IMR-90 (cell line): ENCODE data around the gene TRIM38. TPM values are rescaled to one million over a fixed set of nuclear protein-coding genes. Genes with fewer than 3 reads are reported as not detected.

Source experiments
- ATAC-seq: fragments of 200-7000 bp; cut with Tn5 transposase; 2 replicates; pipeline ENCODE4 v1.9.1; 2020; ENCODE audit warnings: low read depth, mild to moderate bottlenecking, moderate library complexity
- BruUV-seq: library from RNA; stranded (reverse); fragments of 400-500 nt; replicated peaks from 2 replicates; lab custom pipeline; 2021; lab: Mats Ljungman, UMichigan
- CTCF ChIA-PET: fragments of 300-600 bp; formaldehyde crosslinking; extraction: SDS; loops from one replicate; lab custom pipeline; 2021; ENCODE audit warnings: antibody characterized with exemption; lab: Yijun Ruan, JAX
- POLR2A ChIA-PET: fragments of 300-600 bp; sonication (Branson Sonifier 250); formaldehyde crosslinking; loops from one replicate; lab custom pipeline; 2022; ENCODE audit warnings: antibody characterized with exemption; ENCODE audit not compliant: unreplicated experiment; lab: Charles Lee
- DNase-seq: peaks from one replicate; pipeline ENCODE4 v3.0.0; 2013
- H2AFZ ChIP-seq: replicated peaks from 2 replicates; pipeline ENCODE3; 2013; ENCODE audit warnings: low read length, mild to moderate bottlenecking; ENCODE audit not compliant: poor library complexity
- H2AK5ac ChIP-seq: 2 replicates; pipeline ENCODE4 v1.6.1; 2013; ENCODE audit warnings: low read depth, low read length, inconsistent platforms
- H2AK9ac ChIP-seq: replicated peaks from 2 replicates; pipeline ENCODE3; 2013; ENCODE audit warnings: mild to moderate bottlenecking, low read depth, low read length, moderate library complexity; ENCODE audit not compliant: poor library complexity
- H2BK120ac ChIP-seq: 2 replicates; pipeline ENCODE4 v1.6.1; 2013; ENCODE audit warnings: low read depth, low read length, inconsistent platforms
- H2BK15ac ChIP-seq: 3 replicates; pipeline ENCODE4 v1.6.1; 2013; ENCODE audit warnings: low read depth, low read length, inconsistent platforms
- H2BK20ac ChIP-seq: 2 replicates; pipeline ENCODE4 v1.6.1; 2013; ENCODE audit warnings: low read depth, mild to moderate bottlenecking, inconsistent platforms, low read length, moderate library complexity
- H2BK5ac ChIP-seq: 2 replicates; pipeline ENCODE4 v1.6.1; 2013; ENCODE audit warnings: mild to moderate bottlenecking, low read depth, low read length, inconsistent platforms; ENCODE audit not compliant: poor library complexity, severe bottlenecking
- H3K14ac ChIP-seq: replicated peaks from 2 replicates; pipeline ENCODE4 v1.6.1; 2013; ENCODE audit warnings: low read depth, low read length, inconsistent platforms
- H3K18ac ChIP-seq: 2 replicates; pipeline ENCODE4 v1.6.1; 2013; ENCODE audit warnings: low read depth, low read length, control low read depth
- H3K23ac ChIP-seq: 2 replicates; pipeline ENCODE4 v1.6.1; 2013; ENCODE audit warnings: low read depth, low read length, inconsistent platforms
- H3K27ac ChIP-seq: 2 replicates; pipeline ENCODE4 v1.5.1; 2013; ENCODE audit warnings: mild to moderate bottlenecking, control low read depth, low read length; ENCODE audit not compliant: insufficient read depth
- H3K27me3 ChIP-seq: 2 replicates; pipeline ENCODE4 v1.6.1; 2013; ENCODE audit warnings: low read length; ENCODE audit not compliant: control insufficient read depth, insufficient read depth
- H3K36me3 ChIP-seq: 2 replicates; pipeline ENCODE4 v1.6.1; 2013; ENCODE audit warnings: low read length, mixed read lengths; ENCODE audit not compliant: control insufficient read depth, insufficient read depth
- H3K4ac ChIP-seq: 2 replicates; pipeline ENCODE4 v1.6.1; 2013; ENCODE audit warnings: low read depth, low read length, inconsistent platforms
- H3K4me1 ChIP-seq: 2 replicates; pipeline ENCODE4 v1.6.1; 2013; ENCODE audit warnings: low read length, mixed read lengths; ENCODE audit not compliant: control insufficient read depth, insufficient read depth
- H3K4me2 ChIP-seq: 2 replicates; pipeline ENCODE4 v1.6.1; 2013; ENCODE audit warnings: low read depth, mild to moderate bottlenecking, control low read depth, low read length, moderate library complexity
- H3K4me3 ChIP-seq: 2 replicates; pipeline ENCODE4 v1.5.1; 2013; ENCODE audit warnings: low read depth, mild to moderate bottlenecking, control low read depth, low read length, moderate library complexity; ENCODE audit not compliant: insufficient read depth
- H3K56ac ChIP-seq: 2 replicates; pipeline ENCODE4 v1.6.1; 2013; ENCODE audit warnings: low read length, inconsistent platforms; ENCODE audit not compliant: insufficient read depth; ENCODE audit errors: extremely low read depth
- H3K79me1 ChIP-seq, 2 experiments: 2 replicates each; pipeline ENCODE4 v1.6.1; 2013; ENCODE audit warnings: low read length in 2 of 2, inconsistent platforms in 1 of 2, low read depth in 1 of 2
- H3K9ac ChIP-seq: 2 replicates; pipeline ENCODE4 v1.6.1; 2013; ENCODE audit warnings: low read depth, low read length, control low read depth
- H3K9me1 ChIP-seq: 2 replicates; pipeline ENCODE4 v1.6.1; 2013; ENCODE audit warnings: low read length, inconsistent platforms; ENCODE audit not compliant: insufficient read depth
- H3K9me3 ChIP-seq: 2 replicates; pipeline ENCODE4 v1.6.1; 2013; ENCODE audit warnings: low read length; ENCODE audit not compliant: control insufficient read depth, insufficient read depth
- H4K20me1 ChIP-seq: 2 replicates; pipeline ENCODE4 v1.6.1; 2013; ENCODE audit warnings: low read length, inconsistent platforms; ENCODE audit not compliant: insufficient read depth
- H4K5ac ChIP-seq: 2 replicates; pipeline ENCODE4 v1.6.1; 2013; ENCODE audit warnings: mild to moderate bottlenecking, low read depth, low read length, control low read depth
- H4K8ac ChIP-seq, 2 experiments: 2 replicates each; pipeline ENCODE4 v1.6.1; 2013; ENCODE audit warnings: low read depth in 2 of 2, low read length in 2 of 2, control low read depth in 1 of 2, inconsistent platforms in 1 of 2
- H4K91ac ChIP-seq: 2 replicates; pipeline ENCODE4 v1.6.1; 2013; ENCODE audit warnings: low read depth, low read length, inconsistent platforms; ENCODE audit not compliant: insufficient read depth
- BHLHE40 ChIP-seq: fragments of 150-350 bp; IDR thresholded peaks from 2 replicates; pipeline ENCODE4 v1.6.1; 2016; ENCODE audit warnings: mild to moderate bottlenecking, low read depth, low read length
- CEBPB ChIP-seq: IDR thresholded peaks from 2 replicates; pipeline ENCODE4 v1.6.1; 2012; ENCODE audit warnings: low read depth, low read length, improper control_type of control experiment
- CHD1 ChIP-seq: IDR thresholded peaks from 2 replicates; pipeline ENCODE4 v1.6.1; 2012; ENCODE audit warnings: low read depth, low read length, improper control_type of control experiment
- ELK1 ChIP-seq: fragments of 150-350 bp; IDR thresholded peaks from 2 replicates; pipeline ENCODE4 v1.6.1; 2016; ENCODE audit warnings: low read depth, mild to moderate bottlenecking, low read length, moderate library complexity, borderline replicate concordance
- FOS ChIP-seq: fragments of 150-350 bp; IDR thresholded peaks from 2 replicates; pipeline ENCODE4 v1.6.1; 2016; ENCODE audit warnings: low read depth, low read length
- MAFK ChIP-seq: IDR thresholded peaks from 2 replicates; pipeline ENCODE4 v1.6.1; 2012; ENCODE audit warnings: low read depth, low read length, improper control_type of control experiment
- MAZ ChIP-seq: IDR thresholded peaks from 2 replicates; pipeline ENCODE4 v1.6.1; 2012; ENCODE audit warnings: low read depth, mild to moderate bottlenecking, low read length, improper control_type of control experiment, moderate library complexity, borderline replicate concordance
- MXI1 ChIP-seq: IDR thresholded peaks from 2 replicates; pipeline ENCODE4 v1.6.1; 2012; ENCODE audit warnings: low read depth, mild to moderate bottlenecking, low read length, moderate library complexity, borderline replicate concordance
- NFE2L2 ChIP-seq: fragments of 150-350 bp; IDR thresholded peaks from 2 replicates; pipeline ENCODE4 v1.6.1; 2016; ENCODE audit warnings: low read depth, mild to moderate bottlenecking, low read length
- POLR2A ChIP-seq: IDR thresholded peaks from 2 replicates; pipeline ENCODE4 v1.6.1; 2012; ENCODE audit warnings: mild to moderate bottlenecking, low read depth, low read length
- RAD21 ChIP-seq: IDR thresholded peaks from 2 replicates; pipeline ENCODE4 v1.6.1; 2012; ENCODE audit warnings: low read length, improper control_type of control experiment
- RCOR1 ChIP-seq: IDR thresholded peaks from 2 replicates; pipeline ENCODE4 v1.6.1; 2012; ENCODE audit warnings: mild to moderate bottlenecking, low read length, improper control_type of control experiment; ENCODE audit not compliant: insufficient replicate concordance
- RFX5 ChIP-seq: IDR thresholded peaks from 2 replicates; pipeline ENCODE4 v1.8.0; 2012; ENCODE audit warnings: low read depth, mild to moderate bottlenecking, low read length, moderate library complexity
- SMC3 ChIP-seq: fragments of 150-350 bp; IDR thresholded peaks from 2 replicates; pipeline ENCODE4 v1.6.1; 2016; ENCODE audit warnings: low read depth, mild to moderate bottlenecking, antibody characterized with exemption, low read length, moderate library complexity
- WGBS, 2 experiments: methylation state at CpG; one replicate each; pipeline versions ENCODE4 v1.1.5 to v1.1.7; 2013; ENCODE audit warnings: missing lambda C conversion rate in 2 of 2; ENCODE audit not compliant: insufficient read length in 1 of 2; ENCODE audit errors: extremely low coverage in 2 of 2; 5-methylcytosine and 5-hydroxymethylcytosine counted together
- dilution Hi-C: fragments of 300-500 bp; cut with HindIII; formaldehyde crosslinking; loops from one replicate; pipeline ENCODE4 v1.14.3; 2018; ENCODE audit warnings: low sequenced_read_pairs; ENCODE audit not compliant: unreplicated experiment
- in situ Hi-C: fragments of 300-500 bp; cut with MboI; formaldehyde crosslinking; loops from 3 replicates; pipeline ENCODE4 v1.14.3; 2019; ENCODE audit warnings: low sequenced_read_pairs, inconsistent platforms, mixed read lengths
- intact Hi-C: fragments of 100-400 bp; cut with micrococcal nuclease; formaldehyde crosslinking; loops from 2 replicates; pipeline ENCODE4 v1.10.0; 2022
- polyA plus RNA-seq, 3 experiments: library from polyadenylated mRNA; depleted of rRNA; stranded (reverse); fragments of >200 nt; gene quantifications; 2 replicates each; pipeline ENCODE4 v1.2.3, GENCODE V29; 2012; ENCODE audit warnings: low replicate concordance in 1 of 3
- total RNA-seq: library from RNA; depleted of rRNA; stranded (reverse); fragments of >200 nt; gene quantifications from 2 replicates; pipeline ENCODE4 v1.2.3, GENCODE V29; 2012
- TF ChIP-seq, protein P1 (sequence below): conservative IDR thresholded peaks from 2 replicates; pipeline ENCODE4 v1.5.1; 2012; ENCODE audit warnings: mild to moderate bottlenecking, low read depth, low read length, improper control_type of control experiment
- TF ChIP-seq, protein P2 (sequence below): fragments of 150-350 bp; IDR thresholded peaks from 2 replicates; pipeline ENCODE4 v1.6.1; 2017; ENCODE audit warnings: mild to moderate bottlenecking, antibody characterized with exemption, low read length, low read depth

TRIM38 gene
- total and polyA plus RNA-seq, 2 of the 4 experiments (the other 2 are of a cell fraction) = 4.1 to 6.3 TPM

- WGBS, 2 experiments = no CpG with 5 or more reads among the region's 5 CpGs
- intact Hi-C loops = loop anchor here (5.0 to 10.0 kb wide), 2 partner anchors 1127 to 1815 kb away; a partner anchor contains a TSS
- no peak overlapping the region for H2AFZ ChIP-seq
Observed at GRCh38 chr6:26019967-26020328, 57.3 kb downstream of the TRIM38 start.

More at GRCh38 chr6:26019967-26020328, 57.3 kb downstream of the TRIM38 start:
- no peaks in the 10 kb centered on the region for H3K27me3 ChIP-seq
- H3K9ac ChIP-seq = no peak overlapping the region
- no peaks in the 10 kb centered on the region for H3K9me3 ChIP-seq
- no peak overlapping the region for H2AK9ac ChIP-seq
- ChIA-PET POLR2A (interaction anchor here (0.5 to 1.5 kb wide), 7 partner anchors 9 to 156 kb away, joined by 3 to 9 read pairs (median 6); a partner anchor contains a TSS), CTCF (interaction anchor here (1.4 kb wide), 1 partner anchor 12 kb away, joined by 8 read pairs; a partner anchor contains a TSS)
- H3K36me3 ChIP-seq = no peaks in the 10 kb centered on the region
- H3K9me1 ChIP-seq = 0 out of 2 replicates have a peak, but pooled peaks cover 3% of the 10 kb centered on the region
- dilution Hi-C loops = no loop called here
- H3K4me3 ChIP-seq = peak overlapping the region; percentile 8; the same call in 1 of the 2 replicates
- no peak overlapping the region for H3K18ac ChIP-seq
- in situ Hi-C loops = no loop called here
- H2BK5ac ChIP-seq = peak overlapping the region; percentile 7
- H3K27ac ChIP-seq = no peak overlapping the region
- no peak overlapping the region for H3K4ac ChIP-seq
- peaks cover 4 to 10% of the 10 kb centered on the region in 2 experiments; a peak in 2 of 4 replicates for H3K79me1 ChIP-seq
- no peak overlapping the region for H4K91ac ChIP-seq
- H4K5ac ChIP-seq = no peak overlapping the region
- no peaks in the 10 kb centered on the region for H4K20me1 ChIP-seq
- no peak overlapping the region for H4K8ac ChIP-seq
- H3K14ac ChIP-seq = no peak overlapping the region
- ATAC-seq (no peak), DNase-seq (no peak)
- H3K23ac ChIP-seq = no peak overlapping the region
- BruUV-seq = no TSS peak
- no peak overlapping the region for H2BK120ac ChIP-seq
- peak overlapping the region; percentile 48; the same call in 1 of the 2 replicates for H3K56ac ChIP-seq
- H2BK15ac ChIP-seq = no peak overlapping the region
- TF ChIP-seq FOS = no peak
- no peak for TF ChIP-seq MAFK
- no peak for TF ChIP-seq RCOR1
- no peak for TF ChIP-seq NFE2L2
- no peak for TF ChIP-seq BHLHE40
- TF ChIP-seq MAZ = no peak
- no peak for TF ChIP-seq RAD21
- TF ChIP-seq CHD1 = no peak
- TF ChIP-seq RFX5 = no peak
- TF ChIP-seq, protein P1, sequence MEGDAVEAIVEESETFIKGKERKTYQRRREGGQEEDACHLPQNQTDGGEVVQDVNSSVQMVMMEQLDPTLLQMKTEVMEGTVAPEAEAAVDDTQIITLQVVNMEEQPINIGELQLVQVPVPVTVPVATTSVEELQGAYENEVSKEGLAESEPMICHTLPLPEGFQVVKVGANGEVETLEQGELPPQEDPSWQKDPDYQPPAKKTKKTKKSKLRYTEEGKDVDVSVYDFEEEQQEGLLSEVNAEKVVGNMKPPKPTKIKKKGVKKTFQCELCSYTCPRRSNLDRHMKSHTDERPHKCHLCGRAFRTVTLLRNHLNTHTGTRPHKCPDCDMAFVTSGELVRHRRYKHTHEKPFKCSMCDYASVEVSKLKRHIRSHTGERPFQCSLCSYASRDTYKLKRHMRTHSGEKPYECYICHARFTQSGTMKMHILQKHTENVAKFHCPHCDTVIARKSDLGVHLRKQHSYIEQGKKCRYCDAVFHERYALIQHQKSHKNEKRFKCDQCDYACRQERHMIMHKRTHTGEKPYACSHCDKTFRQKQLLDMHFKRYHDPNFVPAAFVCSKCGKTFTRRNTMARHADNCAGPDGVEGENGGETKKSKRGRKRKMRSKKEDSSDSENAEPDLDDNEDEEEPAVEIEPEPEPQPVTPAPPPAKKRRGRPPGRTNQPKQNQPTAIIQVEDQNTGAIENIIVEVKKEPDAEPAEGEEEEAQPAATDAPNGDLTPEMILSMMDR = no peak
- TF ChIP-seq MXI1 = no peak
- TF ChIP-seq, protein P2, sequence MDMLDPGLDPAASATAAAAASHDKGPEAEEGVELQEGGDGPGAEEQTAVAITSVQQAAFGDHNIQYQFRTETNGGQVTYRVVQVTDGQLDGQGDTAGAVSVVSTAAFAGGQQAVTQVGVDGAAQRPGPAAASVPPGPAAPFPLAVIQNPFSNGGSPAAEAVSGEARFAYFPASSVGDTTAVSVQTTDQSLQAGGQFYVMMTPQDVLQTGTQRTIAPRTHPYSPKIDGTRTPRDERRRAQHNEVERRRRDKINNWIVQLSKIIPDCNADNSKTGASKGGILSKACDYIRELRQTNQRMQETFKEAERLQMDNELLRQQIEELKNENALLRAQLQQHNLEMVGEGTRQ = no peak
- no peak for TF ChIP-seq SMC3
- no peak for TF ChIP-seq POLR2A
- TF ChIP-seq ELK1 = no peak
- TF ChIP-seq CEBPB = no peak
- H2AK5ac ChIP-seq = no peak overlapping the region
- H3K4me1 ChIP-seq = peaks cover 12% of the 10 kb centered on the region
- peak overlapping the region; percentile 44 for H3K4me2 ChIP-seq
- H2BK20ac ChIP-seq = no peak overlapping the region
